ENCODE data around the gene GPATCH1.

DNA sequence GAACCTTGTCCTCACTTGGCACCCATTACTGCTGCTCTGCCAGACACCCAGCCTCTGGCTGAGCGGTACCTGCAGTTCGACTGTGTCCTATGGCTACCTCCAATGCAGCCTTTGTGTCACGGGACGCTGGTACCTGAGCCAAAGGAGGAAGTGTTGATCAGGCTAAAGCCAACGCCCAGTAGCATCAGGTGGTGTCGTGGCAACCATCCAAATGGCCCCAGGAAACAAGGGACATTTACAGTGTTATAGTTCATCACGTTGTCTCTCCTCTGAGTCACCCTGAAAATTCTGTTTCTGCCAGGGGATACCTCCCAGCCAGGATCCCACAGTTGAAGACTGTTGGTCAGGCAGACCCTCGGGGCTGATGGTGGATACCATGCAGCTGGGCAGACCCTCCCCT lies 26.4 kb upstream of the GPATCH1 start:
- TF ChIP-seq CTCF (IDR thresholded peaks at IDR 0.05) = no peak
- TF ChIP-seq POLR2A (IDR thresholded peaks at IDR 0.05) = no peak

Measured in esophagus squamous epithelium (tissue), 4 donors.